Cortex of kidney (tissue), 1 donor: Measurements from ENCODE around the gene PLA2G2A.
"Not testable (repeated sequence)": the region's sequence is repeated elsewhere in the genome, so short reads cannot be mapped to it uniquely, and the experiment has no call there.

Experiments used
- DNase-seq: peaks from one replicate; lab custom pipeline; 2025; lab: John Stamatoyannopoulos, UW

PLA2G2A gene

DNA sequence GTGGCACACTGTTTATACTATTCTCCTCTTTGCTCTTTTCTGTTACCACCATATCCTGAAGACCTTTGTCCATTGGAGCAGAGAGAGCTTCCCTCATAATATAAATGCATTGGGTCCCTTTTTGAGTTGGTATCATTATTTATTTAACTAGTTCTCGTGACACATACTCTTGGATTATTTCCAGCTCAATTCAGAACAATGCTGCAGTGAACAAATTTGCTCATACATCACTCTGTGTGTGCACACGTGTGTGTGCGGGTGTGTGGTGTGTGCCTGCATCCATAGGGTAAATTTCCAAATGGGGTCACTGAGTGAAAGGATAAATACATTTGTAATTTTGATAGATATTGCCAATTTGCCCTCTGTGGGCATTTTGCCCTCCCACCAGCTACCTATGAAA, 5.8 kb downstream of the PLA2G2A start:
- no peak for DNase-seq

- no peak for DNase-seq
Observed at GRCh38 chr1:19971664-19972063, 7.8 kb downstream of the PLA2G2A start.

DNA sequence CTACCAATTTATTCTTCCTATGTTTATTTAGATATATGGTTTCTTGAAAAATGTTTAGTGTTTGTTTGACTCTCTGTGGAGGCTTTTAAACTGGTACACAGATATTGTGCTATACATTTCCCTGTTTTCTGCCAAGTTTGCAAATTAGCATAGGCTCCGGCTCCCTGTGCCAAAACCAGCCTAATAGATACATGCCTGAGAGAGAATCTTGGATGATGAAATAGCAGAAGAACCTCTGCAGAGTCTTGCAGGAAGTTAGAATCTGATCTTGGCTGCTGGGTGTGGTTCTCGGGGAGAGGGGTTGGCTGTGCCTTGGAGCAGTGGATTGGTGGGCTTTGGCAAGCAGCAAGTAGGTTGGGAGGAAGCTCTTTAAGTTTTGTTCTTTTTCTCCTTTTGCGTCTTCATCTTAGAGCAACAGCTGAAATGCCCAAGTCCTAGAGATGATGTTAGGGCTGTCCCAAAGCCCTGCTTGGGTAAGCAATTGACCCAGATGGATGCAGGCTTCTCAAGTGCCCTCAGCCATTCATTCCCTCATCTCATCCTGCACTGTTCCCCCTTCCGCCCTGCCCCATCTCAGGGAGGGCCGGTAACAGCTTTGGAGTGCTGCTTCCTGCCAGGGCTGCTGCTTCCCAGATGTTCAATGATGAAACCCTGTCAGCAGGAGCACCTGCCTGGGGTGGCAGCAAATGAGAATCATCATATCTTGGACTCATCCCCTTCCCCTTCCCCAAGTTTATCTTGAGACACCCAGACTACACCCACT, 9.3 kb downstream of the PLA2G2A start:
- DNase-seq = no peak

- DNase-seq = no peak
Observed at GRCh38 chr1:19967808-19968207, 11.6 kb downstream of the PLA2G2A start.

DNA sequence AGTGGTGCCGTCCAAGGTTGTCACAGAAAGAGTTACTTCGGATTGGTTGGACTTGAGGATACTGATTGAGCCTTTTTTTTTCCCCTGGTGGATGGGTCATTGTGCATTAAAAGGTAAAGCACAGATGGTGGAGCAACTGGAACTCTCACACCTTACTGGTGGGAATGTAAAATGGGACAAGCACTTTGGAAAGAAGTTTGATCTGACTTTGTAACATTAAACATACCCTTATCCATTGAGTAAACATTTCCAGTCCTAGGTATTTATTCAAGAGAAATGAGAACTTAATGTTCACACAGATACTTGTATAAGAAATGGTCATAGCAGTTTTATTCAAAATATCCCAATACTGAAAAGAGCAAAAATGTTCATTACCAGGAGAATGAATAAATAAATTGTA, 14.9 kb downstream of the PLA2G2A start:
- no peak for DNase-seq

- DNase-seq = no peak
Observed at GRCh38 chr1:19963636-19964035, 15.8 kb downstream of the PLA2G2A start.

DNA sequence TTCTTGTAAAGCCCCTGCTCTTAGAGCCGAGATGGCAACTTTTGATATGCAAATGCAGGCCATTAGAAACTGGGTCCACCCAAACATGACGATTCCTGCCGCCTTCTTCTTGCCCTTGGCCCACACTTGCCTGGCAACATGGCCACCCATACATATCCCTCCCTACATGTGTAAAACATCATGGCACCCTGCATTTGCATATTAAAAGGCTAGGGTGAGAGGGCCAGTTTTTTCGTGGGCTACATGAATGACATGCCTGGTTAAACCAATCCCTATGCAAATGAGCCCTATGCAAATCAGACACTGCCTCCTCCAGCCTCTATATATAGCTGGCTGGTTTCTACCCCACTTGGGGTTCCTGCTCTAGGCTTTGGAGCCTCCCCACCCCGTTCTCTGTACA, 18.8 kb downstream of the PLA2G2A start:
- no peak for DNase-seq

DNA sequence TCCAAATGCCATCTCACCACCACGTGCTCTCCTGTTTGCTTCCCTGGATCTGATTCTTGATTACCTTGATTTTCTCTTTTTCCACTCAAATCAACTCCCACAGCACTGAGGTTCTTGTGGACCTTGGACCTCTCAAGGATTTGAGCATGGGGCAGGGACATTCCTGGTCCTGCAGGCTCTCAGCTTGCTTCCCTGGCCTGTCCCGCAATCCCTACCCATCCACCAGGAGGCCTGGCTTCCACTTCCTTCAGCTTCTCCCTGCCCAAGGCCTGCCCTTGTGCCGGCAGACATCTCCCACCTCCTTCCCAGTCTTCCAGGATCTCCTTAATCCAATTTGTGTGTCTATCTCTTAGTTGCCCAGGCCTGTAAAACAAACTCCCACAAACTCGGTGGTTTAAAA, 21.6 kb downstream of the PLA2G2A start:
- DNase-seq = no peak

GRCh38 chr1:19955534-19956170, 23.8 kb downstream of the PLA2G2A start:
- no peak for DNase-seq

DNA sequence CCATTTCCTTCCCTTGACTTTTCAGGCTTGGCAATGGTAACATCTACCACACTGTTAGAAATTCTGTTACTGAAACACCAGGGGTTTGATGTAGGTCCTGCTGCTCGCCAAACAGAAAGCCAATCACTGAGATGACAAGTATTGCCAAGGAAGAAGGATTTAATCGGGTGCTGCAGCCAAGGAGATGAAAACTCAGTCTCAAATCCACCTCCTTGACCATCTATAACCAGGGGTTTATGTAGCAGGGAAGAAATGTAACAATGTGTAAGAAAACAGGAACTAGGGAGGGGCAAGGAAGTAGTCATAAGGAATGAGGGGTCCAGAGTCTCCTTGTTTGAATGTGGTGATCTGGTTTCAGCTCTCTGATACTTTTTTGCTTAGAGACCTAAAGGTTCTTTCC, 25.4 kb downstream of the PLA2G2A start:
- no peak for DNase-seq

- no peak for DNase-seq
Observed at GRCh38 chr1:19949016-19949415, 30.4 kb downstream of the PLA2G2A start.

DNA sequence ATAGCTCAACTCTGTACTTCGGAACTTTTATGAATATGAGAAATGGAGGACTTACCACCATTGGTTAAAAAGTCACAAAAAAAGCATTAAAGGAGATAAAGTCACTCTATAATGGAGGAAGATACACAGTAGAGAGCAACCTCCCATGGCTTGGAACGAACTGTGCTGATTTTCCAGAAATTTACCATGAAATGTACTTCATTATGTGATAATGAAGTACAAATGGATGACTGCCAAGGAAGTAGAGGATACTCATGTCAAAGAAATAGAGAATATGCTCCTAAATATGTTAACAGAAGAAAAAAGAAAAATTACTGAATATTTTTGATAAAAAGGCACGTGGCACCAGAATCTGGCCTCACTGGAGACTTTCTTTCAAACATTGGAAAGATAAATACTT, 32.4 kb downstream of the PLA2G2A start:
- no peak for DNase-seq

- no peak for DNase-seq
Observed at GRCh38 chr1:19946331-19946751, 33.1 kb downstream of the PLA2G2A start.

DNA sequence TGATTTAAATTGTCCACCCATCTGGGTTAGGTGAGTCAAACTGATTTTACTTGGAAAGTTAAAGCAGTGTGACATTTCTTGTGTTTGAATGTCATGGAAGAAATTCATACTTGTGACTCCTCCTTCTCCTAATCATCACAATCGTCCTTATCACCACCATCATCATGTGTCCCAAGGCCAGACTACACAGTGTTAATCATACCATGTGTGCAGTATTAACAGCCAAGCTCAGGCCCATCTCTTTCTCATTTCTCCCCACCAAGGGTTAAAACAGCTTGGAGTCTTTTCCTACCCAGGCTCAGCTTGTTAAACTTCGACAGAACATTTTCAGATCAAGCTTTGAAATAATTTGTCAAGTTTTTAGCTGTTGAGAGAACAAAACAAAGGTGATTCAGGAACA, 33.5 kb downstream of the PLA2G2A start:
- DNase-seq = no peak

DNA sequence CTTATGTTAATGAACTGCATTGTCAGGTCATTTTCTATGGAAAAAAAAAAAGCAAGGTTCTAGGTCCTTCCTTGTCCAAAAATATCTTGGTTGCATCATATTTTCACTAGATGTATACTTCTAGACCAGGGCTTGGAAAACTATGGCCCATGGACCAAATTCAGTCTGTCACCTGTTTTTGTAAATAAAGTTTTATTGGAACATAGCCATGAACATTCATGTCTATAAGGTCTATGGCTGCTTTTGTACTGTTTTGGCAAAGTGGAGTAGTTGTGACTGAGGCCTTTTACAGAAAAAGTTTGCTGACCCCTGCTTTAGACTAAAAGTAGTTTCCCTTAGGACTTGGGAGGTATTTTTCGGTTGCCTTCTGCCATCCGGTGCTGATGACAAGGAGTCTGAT, 36.8 kb downstream of the PLA2G2A start:
- DNase-seq = no peak

DNA sequence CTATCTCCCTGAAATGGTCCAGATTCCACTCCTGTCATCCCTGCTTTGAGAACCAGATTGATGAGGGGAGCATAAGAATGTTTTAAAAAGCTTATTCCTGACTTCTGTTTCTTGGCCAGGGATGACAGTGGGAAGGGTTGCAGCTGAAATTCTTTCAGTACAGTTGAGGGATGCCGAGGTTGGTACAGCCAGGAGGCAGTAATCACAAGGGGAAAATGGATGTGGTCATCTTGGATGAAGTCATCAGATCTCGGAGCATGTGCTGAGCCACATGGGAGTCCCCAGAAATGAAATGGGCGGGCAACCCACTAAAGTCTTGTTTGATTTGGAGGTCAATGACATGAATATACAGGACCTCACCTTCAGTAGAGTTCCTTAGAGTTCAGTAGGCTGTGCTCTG, 37.3 kb downstream of the PLA2G2A start:
- DNase-seq = no peak

DNA sequence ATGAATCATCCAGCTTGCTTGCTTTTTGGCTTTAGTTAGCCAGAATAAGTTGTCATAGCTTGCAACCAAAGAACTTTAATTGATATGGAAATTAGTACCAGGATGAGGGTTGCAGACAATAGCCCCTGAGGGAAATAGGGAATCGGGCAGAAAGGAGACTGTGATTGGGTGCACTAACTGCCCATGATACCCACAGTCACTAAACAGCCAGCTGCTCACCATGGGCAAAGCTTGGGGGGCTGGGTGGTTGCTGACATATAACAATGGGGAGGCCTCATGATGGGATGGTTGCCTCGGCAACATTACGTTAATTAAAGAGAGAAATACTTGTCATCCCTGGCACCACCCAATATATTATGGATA, 38.2 kb downstream of the PLA2G2A start:
- DNase-seq = no peak

GRCh38 chr1:19940486-19941205, 38.8 kb downstream of the PLA2G2A start:
- no peak for DNase-seq

DNA sequence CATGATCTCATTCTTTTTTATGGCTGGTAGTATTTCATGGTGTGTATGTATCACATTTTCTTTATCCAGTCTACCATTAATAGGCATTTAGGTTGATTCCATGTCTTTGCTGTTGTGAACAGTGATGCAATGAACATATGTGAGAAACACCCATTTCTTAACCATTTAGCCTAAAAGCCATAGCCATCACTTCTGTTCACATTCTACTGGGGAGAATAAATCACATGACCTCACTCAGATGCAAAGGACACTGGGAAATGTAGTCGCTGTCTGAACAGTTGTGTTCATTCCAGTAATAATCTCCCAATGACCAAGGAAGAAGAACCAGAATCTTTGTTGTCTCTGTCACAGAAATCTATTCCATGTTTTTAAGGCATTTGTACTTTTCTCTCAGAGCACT, 40.9 kb downstream of the PLA2G2A start:
- no peak for DNase-seq

- no peak for DNase-seq
Observed at GRCh38 chr1:19936061-19936750, 43.2 kb downstream of the PLA2G2A start.

DNA sequence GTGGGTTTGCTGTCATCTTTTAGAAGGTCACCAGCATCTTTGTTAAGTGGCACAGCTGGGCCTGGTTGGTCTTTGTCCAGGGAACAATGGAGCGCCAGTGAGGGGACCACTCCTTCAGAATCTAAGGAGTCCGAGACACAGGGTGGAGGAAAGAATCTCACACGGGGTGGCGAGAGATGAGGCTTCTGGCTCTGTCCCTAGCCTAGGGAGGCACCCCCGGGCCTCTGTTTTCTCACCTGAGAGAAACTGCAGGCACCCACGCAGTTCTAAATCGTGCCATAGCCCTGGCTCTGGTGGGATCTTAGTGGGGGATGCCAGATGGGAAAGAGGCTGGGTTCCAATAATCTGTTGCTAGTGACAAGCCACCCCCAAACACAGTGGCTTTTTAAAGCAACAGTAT, 45.1 kb downstream of the PLA2G2A start:
- no peak for DNase-seq

DNA sequence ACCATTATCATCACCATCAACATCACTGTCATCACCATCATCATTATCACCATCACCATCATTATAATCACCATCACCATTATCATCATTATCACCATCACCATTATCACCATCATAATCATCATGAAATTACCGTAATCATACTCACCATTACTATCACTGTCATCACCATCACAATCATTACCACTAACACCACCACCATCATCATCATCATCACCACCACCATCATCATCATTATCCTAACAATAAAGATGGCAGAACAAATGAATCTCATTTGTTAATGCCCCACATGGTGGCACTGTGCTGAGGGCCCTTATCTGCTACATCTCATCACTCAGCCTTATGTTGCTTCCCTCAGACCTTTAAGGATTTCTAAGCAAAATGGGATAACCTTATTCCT, 46.6 kb downstream of the PLA2G2A start:
- DNase-seq = no peak

DNA sequence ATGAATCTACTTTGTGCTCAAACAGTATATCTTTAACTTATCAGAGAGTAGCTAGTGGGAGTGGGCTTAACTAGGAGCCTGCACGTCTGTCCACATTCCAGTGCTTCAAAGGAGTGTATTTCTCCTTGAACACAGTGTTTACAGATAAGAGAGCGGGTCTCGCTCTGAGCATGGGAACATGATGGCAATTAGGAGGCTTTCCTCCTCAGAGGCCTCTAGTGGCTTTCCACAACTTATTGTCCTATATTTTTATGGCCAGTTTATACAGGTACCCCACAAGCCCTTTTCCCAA, 52.3 kb downstream of the PLA2G2A start:
- not testable (repeated sequence) for DNase-seq
